Activated T-cell treated with anti-CD3 and anti-CD28 coated beads, Interleukin-2, amount 50 U/mL, for 72 hours (primary cell): Measurements from ENCODE around the gene ACSBG1. TPM values are rescaled to one million over a fixed set of nuclear protein-coding genes. Genes with fewer than 3 reads are reported as not detected.

ENCODE experiments used
- ATAC-seq, 2 donors: fragments of 150-1000 bp; cut with Tn5 transposase; replicated peaks in 1 of 2; 2 replicates each; pipeline ENCODE4 v1.10.0; 2021; ENCODE audit warnings: moderate library complexity in 2 of 2, mild to moderate bottlenecking in 1 of 2
- DNase-seq, 2 donors: peaks; one replicate each; pipeline ENCODE4 v3.0.0; 2021 to 2022; ENCODE audit warnings: mixed read lengths in 1 of 2
- H3K27ac Mint-ChIP-seq: one replicate; pipeline ENCODE4 v1.8.0; 2022; ENCODE audit warnings: mild to moderate bottlenecking, moderate library complexity, mixed read lengths
- H3K27me3 Mint-ChIP-seq: one replicate; pipeline ENCODE4 v1.8.0; 2022; ENCODE audit warnings: low read depth, mixed read lengths
- H3K36me3 Mint-ChIP-seq, 2 donors: one replicate each; pipeline ENCODE4 v1.8.0; 2022; ENCODE audit warnings: mixed read lengths in 2 of 2, mild to moderate bottlenecking in 1 of 2; ENCODE audit not compliant: insufficient read depth in 2 of 2
- H3K4me1 Mint-ChIP-seq: one replicate; pipeline ENCODE4 v1.8.0; 2022; ENCODE audit warnings: low read depth, mixed read lengths
- H3K4me3 Mint-ChIP-seq, 2 donors: one replicate each; pipeline ENCODE4 v1.8.0; 2022; ENCODE audit warnings: mild to moderate bottlenecking in 2 of 2, mixed read lengths in 2 of 2, moderate library complexity in 2 of 2
- H3K9me3 Mint-ChIP-seq, 2 donors: one replicate each; pipeline ENCODE4 v1.8.0; 2022; ENCODE audit warnings: mixed read lengths in 2 of 2
- total RNA-seq, 2 donors: library from RNA; stranded (reverse); gene quantifications; one replicate each; pipeline ENCODE4 v1.2.3, GENCODE V29; 2022

The ACSBG1 gene
- total RNA-seq, 2 donors from 2014 or later, result 0.32 TPM; not detected in 1

DNA sequence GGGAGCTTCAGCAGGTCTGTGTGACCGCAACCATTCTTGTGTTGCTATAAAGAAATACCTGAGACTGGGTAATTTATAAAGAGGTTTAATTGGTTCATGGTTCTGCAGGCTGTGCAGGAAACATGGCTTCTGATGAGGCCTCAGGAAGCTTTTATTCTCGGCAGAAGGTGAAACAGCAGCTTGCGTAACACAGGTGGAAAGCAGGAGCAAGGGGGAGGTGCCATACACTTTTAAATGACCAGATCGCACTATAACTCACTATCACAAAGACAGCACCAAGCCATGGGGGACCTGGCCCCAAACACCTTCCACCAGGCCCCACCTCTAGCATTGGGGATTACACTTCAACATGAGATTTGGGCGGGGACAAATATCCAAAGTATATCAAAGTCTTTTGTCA, 94.8 kb downstream of the ACSBG1 start:
- H3K27ac Mint-ChIP-seq, result no peak overlapping the region
- no peaks in the 10 kb centered on the region for H3K4me1 Mint-ChIP-seq
- no peaks in the 10 kb centered on the region for H3K9me3 Mint-ChIP-seq
- ATAC-seq (no peak), DNase-seq (no peak)
- H3K4me3 Mint-ChIP-seq, result no peak overlapping the region
- no peaks in the 10 kb centered on the region for H3K36me3 Mint-ChIP-seq
- H3K27me3 Mint-ChIP-seq, result no peaks in the 10 kb centered on the region

DNA sequence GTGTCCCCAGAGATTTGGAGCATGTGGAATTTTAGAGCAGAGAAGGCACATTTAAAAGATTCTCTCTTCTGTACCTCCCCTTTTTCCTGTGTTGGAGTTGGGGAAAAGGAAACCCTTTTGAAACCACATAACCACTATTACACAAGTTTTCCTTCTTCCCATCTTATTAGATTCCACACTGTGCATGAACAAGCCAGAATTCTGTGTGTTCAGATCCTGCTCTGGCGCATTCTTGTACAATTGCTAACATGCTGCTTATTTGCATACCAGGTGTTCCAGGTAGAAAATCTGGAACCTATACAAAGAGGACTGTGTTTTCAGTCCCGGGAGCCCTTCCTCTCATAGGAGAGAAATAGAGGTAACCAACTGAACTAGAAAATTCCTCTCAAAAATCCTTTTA, 100.6 kb downstream of the ACSBG1 start:
- Mint-ChIP-seq H3K27me3 (peaks cover 10% of the 10 kb centered on the region), H3K9me3 (no peaks in the 10 kb centered on the region), H3K4me3 (no peak overlapping the region), H3K36me3 (no peaks in the 10 kb centered on the region), H3K27ac (no peak overlapping the region), H3K4me1 (peaks cover 17% of the 10 kb centered on the region)
- DNase-seq, result no peak
- no peak for ATAC-seq

DNA sequence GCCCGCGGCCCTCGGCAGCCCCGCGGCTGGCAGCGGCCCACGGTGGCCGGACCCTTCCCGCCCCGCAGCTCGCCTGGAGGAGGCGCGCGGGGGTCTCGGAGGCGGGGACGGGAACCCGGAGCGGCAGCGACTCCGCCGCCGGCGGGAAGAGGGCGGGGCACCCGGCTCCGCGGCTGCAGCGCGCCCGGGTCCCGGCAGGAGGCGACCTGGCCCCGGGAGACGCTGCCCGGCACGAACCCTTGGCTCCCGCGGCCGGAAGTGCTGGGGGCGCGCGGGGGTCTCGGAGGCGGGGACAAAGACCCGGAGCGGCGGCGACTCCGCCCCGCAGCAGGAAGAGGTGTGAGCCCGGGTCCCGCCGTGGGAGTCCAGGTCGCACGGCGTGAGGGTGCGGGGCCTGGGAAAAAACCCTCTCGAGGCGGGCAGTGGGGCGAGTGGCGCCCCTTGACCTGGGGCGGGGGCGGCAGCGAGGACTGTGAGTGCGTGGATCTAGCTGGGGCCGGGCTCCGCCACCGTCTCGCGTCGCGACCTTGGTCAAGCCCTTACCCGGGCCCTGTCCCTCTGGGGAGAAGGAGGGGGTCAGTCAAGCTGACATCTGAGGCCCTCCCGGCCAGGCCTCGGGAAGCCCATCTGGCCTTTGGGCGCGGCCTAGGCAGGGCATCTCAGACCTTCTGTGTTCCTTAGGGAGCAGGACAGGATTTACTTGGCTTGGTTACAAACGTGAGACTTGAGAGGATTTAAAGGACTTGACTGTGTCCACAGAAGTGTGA, 102.9 kb downstream of the ACSBG1 start, which contains the start of gene CIB2:
CIB2 (minus strand) TSS at position 151 of the 767 bp plus-strand sequence. CDS start 230 bp downstream, outside the sequence.
- Mint-ChIP-seq H3K27me3 (peaks cover 10% of the 10 kb centered on the region), H3K27ac (peak within 1 kb of the TSS; percentile 89), H3K4me1 (peaks cover 24% of the 10 kb centered on the region), H3K4me3 (peak within 1 kb of the TSS; percentile 86 to 92), H3K9me3 (no peaks in the 10 kb centered on the region), H3K36me3 (no peaks in the 10 kb centered on the region)
- peak; percentile 87 to 89 for DNase-seq
- ATAC-seq, result peak; percentile 90 to 91

DNA sequence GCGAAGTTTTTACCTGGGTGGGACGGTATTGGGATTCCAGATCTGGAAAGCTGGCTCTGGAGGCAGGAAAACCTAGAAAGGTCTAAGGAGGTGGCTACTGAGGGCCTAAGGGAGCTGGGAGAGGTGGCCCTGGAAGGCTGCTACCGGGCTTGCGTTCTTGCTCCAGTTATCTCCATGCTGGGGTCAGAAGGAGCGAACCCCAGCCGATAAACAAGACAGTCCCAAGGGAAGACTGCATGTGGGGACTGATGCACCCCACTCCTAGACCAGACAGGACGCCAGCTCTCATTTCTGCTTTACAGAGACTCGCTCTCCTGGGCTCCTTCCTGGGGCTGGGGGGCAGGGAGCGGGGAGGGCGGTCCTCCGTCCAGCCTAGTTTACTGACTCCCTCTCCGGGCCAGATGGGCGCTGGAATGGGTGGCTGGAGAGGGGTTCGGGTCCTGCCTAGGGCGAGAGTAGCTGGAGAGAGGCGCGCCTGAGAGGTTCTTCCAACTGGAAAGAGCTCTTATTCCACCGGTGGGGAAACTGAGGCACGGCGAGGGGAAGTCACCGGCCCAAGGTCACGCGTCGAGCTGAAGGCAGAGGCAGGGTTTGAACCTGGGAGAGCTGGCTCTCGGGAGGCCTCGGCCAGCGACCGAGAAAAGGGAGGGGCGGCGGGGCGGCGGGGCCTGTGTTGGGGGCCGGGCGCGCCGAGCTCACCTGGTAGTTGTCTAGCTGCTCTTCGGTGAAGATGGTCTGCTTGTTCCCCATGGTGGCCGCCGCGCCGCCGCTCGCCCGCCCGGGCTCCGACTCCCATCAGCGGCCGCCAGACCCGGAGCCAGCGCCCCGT, 103.7 kb downstream of the ACSBG1 start:
- Mint-ChIP-seq H3K4me3 (peak overlapping the region; percentile 80 to 83), H3K27me3 (peaks cover 10% of the 10 kb centered on the region), H3K4me1 (peaks cover 24% of the 10 kb centered on the region), H3K36me3 (no peaks in the 10 kb centered on the region), H3K9me3 (no peaks in the 10 kb centered on the region), H3K27ac (no peak overlapping the region)
- DNase-seq (no peak), ATAC-seq (peak; percentile 56)

DNA sequence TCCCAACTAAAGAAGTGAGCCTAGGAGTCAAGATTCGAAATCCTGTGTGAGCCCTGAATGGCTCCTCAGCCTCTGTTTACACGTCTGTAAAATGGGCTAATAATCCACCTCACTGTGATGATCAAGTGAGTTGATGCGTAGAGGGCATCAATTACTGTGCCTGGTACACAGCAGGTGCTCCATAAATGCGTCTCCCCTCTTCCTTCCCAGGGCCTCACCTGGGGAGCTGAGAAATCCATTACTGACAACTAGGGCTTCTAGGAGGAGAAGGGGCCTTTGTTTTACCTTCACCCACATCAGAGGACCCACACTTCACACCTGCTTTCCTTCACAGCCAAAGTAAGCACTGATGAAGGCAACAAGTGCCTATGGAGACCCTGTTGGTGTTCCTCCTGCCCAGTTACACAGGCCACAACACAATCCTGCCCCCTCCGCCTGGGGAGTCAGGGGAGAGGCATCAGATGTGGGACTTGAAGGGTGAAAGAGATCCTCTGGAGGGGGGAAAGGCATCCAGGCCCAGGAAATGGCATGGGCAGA, 104.5 kb downstream of the ACSBG1 start:
- H3K4me1 Mint-ChIP-seq, result peaks cover 24% of the 10 kb centered on the region
- ATAC-seq (no peak), DNase-seq (no peak)
- peaks cover 10% of the 10 kb centered on the region for H3K27me3 Mint-ChIP-seq
- no peak overlapping the region for H3K27ac Mint-ChIP-seq
- peak overlapping the region; percentile 56 to 83 for H3K4me3 Mint-ChIP-seq
- H3K36me3 Mint-ChIP-seq, result no peaks in the 10 kb centered on the region
- no peaks in the 10 kb centered on the region for H3K9me3 Mint-ChIP-seq

DNA sequence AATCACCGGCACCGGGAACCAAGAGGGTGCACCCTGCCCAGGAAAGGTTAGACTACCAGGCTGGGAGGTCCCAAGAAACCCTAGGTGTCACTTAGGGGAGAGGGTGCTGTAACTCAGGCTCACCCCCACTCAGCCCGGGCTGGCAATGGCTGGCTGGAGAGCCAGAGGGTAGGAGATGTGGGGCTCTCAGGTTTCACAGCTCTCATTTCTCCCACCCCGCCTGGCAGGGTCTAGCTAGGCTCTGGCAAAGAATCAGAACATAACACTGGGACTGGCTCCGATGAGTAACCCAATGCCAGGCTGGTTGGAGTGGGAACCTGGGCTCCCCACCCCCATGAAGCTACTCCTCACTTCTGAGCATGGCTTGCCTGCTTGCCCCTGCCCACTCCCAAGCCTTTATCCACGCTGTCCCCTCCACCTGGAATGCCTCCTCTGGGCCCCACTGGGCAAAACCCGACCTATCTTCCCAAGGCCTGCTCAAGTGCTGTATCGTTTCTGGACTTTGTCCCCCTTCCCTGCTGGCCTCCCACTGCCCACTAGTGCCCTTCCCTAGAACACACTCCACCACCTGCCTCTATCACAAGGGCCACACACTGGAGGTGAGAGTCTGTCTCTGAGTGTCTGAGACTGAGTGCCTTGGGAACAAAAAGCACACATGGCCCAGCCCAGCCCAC, 105.2 kb downstream of the ACSBG1 start:
- no peak for DNase-seq
- no peak overlapping the region for H3K4me3 Mint-ChIP-seq
- no peak for ATAC-seq
- no peaks in the 10 kb centered on the region for H3K36me3 Mint-ChIP-seq
- no peak overlapping the region for H3K27ac Mint-ChIP-seq
- no peaks in the 10 kb centered on the region for H3K9me3 Mint-ChIP-seq
- H3K4me1 Mint-ChIP-seq, result peaks cover 24% of the 10 kb centered on the region
- peaks cover 10% of the 10 kb centered on the region for H3K27me3 Mint-ChIP-seq

DNA sequence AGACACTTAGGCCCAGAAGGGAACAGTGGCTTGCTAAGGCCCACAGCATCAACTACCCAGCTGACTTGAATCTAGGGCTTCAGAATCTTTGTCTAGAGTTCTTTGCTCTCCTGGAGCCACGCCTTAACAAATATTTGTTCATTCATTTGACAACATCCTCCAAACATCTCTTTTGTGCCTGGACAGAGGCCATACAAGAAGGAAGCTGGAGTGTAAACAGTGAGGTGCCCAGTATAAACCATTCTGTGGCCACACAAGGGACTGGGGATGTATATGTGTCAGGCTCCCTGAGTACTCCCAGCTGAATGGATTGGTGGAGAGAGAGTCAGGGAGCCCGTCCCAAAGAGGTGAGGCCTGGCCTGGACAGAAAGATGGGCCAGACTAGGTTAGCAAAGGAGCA, 106.5 kb downstream of the ACSBG1 start:
- ATAC-seq (no peak), DNase-seq (no peak)
- no peaks in the 10 kb centered on the region for H3K9me3 Mint-ChIP-seq
- H3K4me3 Mint-ChIP-seq, result no peak overlapping the region
- H3K4me1 Mint-ChIP-seq, result peaks cover 24% of the 10 kb centered on the region
- H3K27ac Mint-ChIP-seq, result no peak overlapping the region
- H3K27me3 Mint-ChIP-seq, result peaks cover 10% of the 10 kb centered on the region
- no peaks in the 10 kb centered on the region for H3K36me3 Mint-ChIP-seq

DNA sequence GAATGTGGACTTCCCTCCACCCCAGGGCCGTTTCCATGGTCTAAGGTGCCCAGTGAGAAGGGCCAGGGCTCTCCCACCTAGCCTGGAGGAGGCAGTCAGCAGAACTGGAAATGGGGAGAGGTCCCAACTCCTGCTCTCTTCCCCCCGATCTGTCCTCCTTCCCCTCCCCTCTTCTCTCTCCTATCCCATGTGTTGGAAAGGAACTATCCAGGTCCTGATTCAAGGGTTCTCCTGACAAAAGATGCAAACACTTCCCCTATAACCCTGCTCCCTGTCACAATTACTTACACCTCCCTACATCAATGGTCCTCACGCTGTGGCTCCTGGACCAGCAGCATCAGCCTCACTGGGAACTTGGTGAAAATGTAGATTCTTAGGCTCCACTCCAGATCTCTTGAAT, 109.1 kb downstream of the ACSBG1 start:
- H3K27me3 Mint-ChIP-seq, result peaks cover 5% of the 10 kb centered on the region
- H3K4me1 Mint-ChIP-seq, result peaks cover 18% of the 10 kb centered on the region
- H3K4me3 Mint-ChIP-seq, result no peak overlapping the region
- H3K9me3 Mint-ChIP-seq, result no peaks in the 10 kb centered on the region
- H3K36me3 Mint-ChIP-seq, result no peaks in the 10 kb centered on the region
- ATAC-seq, result no peak
- no peak for DNase-seq
- H3K27ac Mint-ChIP-seq, result no peak overlapping the region

DNA sequence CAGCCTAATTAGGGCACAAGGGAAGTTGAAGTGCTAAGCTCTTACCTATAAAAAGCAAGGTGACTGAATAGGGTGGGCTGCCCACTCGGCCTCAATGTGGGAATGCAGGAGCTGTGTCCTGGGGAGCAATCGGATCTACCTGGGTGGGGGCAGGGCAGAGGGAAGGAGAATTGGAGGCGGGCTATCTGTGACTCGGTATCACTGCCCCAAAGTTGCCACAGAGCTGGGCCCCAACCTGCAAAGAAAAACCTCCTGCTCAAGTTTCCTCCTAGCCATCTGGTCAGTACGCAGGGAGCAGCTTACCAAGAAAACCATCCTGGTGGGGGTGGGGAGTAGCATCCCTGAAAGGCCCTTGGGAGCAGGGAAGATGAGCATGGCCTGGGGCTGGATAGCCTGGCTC, 113.8 kb downstream of the ACSBG1 start:
- Mint-ChIP-seq H3K27me3 (no peaks in the 10 kb centered on the region), H3K27ac (no peak overlapping the region), H3K9me3 (no peaks in the 10 kb centered on the region), H3K4me1 (no peaks in the 10 kb centered on the region), H3K4me3 (no peak overlapping the region), H3K36me3 (no peaks in the 10 kb centered on the region)
- DNase-seq, result no peak
- ATAC-seq, result no peak

Other genes with a start within 250 kb of the ACSBG1 start
- gene TBC1D2B, start 156.9 kb downstream of the ACSBG1 start, total RNA-seq, result 10 to 100 TPM; 67.8 to 75.0 TPM
- not detected for gene SH2D7, start 142.0 kb downstream of the ACSBG1 start, total RNA-seq
- 1 to 10 TPM; 3.2 to 3.8 TPM for gene CIB2, start 103.1 kb downstream of the ACSBG1 start, total RNA-seq
- 10 to 100 TPM; 83.6 to 92.7 TPM for gene IDH3A, start 85.2 kb downstream of the ACSBG1 start, total RNA-seq
- 10 to 100 TPM; 30.7 to 36.4 TPM for gene DNAJA4, start 30.0 kb upstream of the ACSBG1 start, total RNA-seq
- gene SKIC8, start 65.0 kb upstream of the ACSBG1 start, total RNA-seq, result 10 to 100 TPM; 31.0 to 31.3 TPM
- gene CRABP1, start 105.8 kb upstream of the ACSBG1 start, total RNA-seq, result under 1 TPM in 1 of 2 donors, not detected in 1; 0.65 TPM
- 10 to 100 TPM; 64.1 to 72.2 TPM for gene IREB2, start 203.7 kb upstream of the ACSBG1 start, total RNA-seq